Measurements from ENCODE around the gene OCA2.

DNA sequence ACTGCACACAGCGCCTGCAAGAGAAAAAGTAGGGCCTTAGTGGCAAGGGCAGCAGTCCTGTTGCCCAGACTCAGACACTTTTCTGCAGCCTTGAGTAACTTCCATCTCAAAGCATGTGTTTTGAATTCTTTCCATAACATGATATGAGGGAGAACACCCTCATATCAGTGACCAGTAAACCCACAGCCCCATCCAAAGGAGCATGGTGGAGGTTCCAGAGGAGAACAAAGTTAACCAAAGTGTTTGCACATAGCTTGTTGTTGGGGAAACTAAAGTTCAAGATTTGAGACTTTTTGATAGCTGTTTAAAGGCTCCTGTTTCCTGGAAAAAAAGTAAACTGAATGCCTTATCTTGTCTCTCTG, 74.2 kb downstream of the OCA2 start:
- TF ChIP-seq, protein P1, sequence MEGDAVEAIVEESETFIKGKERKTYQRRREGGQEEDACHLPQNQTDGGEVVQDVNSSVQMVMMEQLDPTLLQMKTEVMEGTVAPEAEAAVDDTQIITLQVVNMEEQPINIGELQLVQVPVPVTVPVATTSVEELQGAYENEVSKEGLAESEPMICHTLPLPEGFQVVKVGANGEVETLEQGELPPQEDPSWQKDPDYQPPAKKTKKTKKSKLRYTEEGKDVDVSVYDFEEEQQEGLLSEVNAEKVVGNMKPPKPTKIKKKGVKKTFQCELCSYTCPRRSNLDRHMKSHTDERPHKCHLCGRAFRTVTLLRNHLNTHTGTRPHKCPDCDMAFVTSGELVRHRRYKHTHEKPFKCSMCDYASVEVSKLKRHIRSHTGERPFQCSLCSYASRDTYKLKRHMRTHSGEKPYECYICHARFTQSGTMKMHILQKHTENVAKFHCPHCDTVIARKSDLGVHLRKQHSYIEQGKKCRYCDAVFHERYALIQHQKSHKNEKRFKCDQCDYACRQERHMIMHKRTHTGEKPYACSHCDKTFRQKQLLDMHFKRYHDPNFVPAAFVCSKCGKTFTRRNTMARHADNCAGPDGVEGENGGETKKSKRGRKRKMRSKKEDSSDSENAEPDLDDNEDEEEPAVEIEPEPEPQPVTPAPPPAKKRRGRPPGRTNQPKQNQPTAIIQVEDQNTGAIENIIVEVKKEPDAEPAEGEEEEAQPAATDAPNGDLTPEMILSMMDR (IDR thresholded peaks at IDR 0.05 in 8 of 11, conservative IDR thresholded peaks at IDR 0.05 in 3 of 11), result no peak
- no peak for TF ChIP-seq POLR2A (IDR thresholded peaks at IDR 0.05)
